ENCODE measurements around the gene RUVBL1.

Gene RUVBL1

DNA sequence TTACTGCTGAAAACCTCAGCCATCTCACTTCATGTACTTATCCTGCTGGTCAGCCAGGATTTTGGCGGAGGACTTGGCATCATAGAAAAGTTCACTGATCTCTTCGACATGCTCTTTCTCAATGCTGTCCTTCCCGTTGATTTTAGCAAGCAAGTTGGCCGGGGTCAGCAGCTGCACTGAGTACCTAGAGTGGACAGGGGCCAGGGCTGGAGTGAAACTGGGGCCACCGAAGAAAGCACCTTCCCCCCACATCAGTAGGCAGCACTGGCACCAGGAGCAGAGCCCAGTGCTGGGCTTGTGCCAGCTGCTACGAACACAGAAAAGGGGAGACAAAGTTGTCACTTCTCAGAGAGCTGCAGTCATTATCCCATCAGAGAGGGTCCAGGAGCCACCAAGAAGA is 42.4 kb downstream of the RUVBL1 start:
- no peak for TF ChIP-seq SNAI2 (CRISPR knock-in tag; IDR thresholded peaks at IDR 0.05)
- TF ChIP-seq TOX (CRISPR knock-in tag; IDR thresholded peaks at IDR 0.05; ENCODE audit: borderline replicate concordance): no peak
- no peak for TF ChIP-seq ARNTL (CRISPR knock-in tag; IDR thresholded peaks at IDR 0.05; ENCODE audit: borderline replicate concordance, low read depth)
- TF ChIP-seq, protein P1, sequence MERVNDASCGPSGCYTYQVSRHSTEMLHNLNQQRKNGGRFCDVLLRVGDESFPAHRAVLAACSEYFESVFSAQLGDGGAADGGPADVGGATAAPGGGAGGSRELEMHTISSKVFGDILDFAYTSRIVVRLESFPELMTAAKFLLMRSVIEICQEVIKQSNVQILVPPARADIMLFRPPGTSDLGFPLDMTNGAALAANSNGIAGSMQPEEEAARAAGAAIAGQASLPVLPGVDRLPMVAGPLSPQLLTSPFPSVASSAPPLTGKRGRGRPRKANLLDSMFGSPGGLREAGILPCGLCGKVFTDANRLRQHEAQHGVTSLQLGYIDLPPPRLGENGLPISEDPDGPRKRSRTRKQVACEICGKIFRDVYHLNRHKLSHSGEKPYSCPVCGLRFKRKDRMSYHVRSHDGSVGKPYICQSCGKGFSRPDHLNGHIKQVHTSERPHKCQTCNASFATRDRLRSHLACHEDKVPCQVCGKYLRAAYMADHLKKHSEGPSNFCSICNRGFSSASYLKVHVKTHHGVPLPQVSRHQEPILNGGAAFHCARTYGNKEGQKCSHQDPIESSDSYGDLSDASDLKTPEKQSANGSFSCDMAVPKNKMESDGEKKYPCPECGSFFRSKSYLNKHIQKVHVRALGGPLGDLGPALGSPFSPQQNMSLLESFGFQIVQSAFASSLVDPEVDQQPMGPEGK (CRISPR knock-in tag; IDR thresholded peaks at IDR 0.05; ENCODE audit: borderline replicate concordance): no peak
- TF ChIP-seq ISL1 (CRISPR knock-in tag; IDR thresholded peaks at IDR 0.05): no peak
- no peak for TF ChIP-seq PPARA (CRISPR knock-in tag; IDR thresholded peaks at IDR 0.05; ENCODE audit: borderline replicate concordance)
- TF ChIP-seq ZNF565 (CRISPR knock-in tag; conservative IDR thresholded peaks at IDR 0.05; ENCODE audit: low read depth): no peak
- TF ChIP-seq ZNF70 (CRISPR knock-in tag; IDR thresholded peaks at IDR 0.05): no peak
- TF ChIP-seq, protein P2, sequence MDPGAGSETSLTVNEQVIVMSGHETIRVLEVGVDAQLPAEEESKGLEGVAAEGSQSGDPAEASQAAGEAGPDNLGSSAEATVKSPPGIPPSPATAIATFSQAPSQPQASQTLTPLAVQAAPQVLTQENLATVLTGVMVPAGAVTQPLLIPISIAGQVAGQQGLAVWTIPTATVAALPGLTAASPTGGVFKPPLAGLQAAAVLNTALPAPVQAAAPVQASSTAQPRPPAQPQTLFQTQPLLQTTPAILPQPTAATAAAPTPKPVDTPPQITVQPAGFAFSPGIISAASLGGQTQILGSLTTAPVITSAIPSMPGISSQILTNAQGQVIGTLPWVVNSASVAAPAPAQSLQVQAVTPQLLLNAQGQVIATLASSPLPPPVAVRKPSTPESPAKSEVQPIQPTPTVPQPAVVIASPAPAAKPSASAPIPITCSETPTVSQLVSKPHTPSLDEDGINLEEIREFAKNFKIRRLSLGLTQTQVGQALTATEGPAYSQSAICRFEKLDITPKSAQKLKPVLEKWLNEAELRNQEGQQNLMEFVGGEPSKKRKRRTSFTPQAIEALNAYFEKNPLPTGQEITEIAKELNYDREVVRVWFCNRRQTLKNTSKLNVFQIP (CRISPR knock-in tag; IDR thresholded peaks at IDR 0.05; ENCODE audit: borderline replicate concordance, low read depth): no peak
- no peak for TF ChIP-seq ESRRG (CRISPR knock-in tag; IDR thresholded peaks at IDR 0.05)
- no peak for TF ChIP-seq GLIS3 (CRISPR knock-in tag; IDR thresholded peaks at IDR 0.05)
- TF ChIP-seq CSDC2 (CRISPR knock-in tag; IDR thresholded peaks at IDR 0.05): no peak
- no peak for TF ChIP-seq BACH2 (CRISPR knock-in tag; IDR thresholded peaks at IDR 0.05; ENCODE audit: borderline replicate concordance)
- no peak for TF ChIP-seq ZNF8 (CRISPR knock-in tag; IDR thresholded peaks at IDR 0.05)
- TF ChIP-seq TCF4 (CRISPR knock-in tag; IDR thresholded peaks at IDR 0.05; ENCODE audit: borderline replicate concordance): no peak
- ATAC-seq: no peak

- ATAC-seq: peak; percentile 74
- TF ChIP-seq ESRRG (CRISPR knock-in tag; IDR thresholded peaks at IDR 0.05) (no peak), ZNF565 (CRISPR knock-in tag; conservative IDR thresholded peaks at IDR 0.05; ENCODE audit: low read depth) (no peak), PPARA (CRISPR knock-in tag; IDR thresholded peaks at IDR 0.05; ENCODE audit: borderline replicate concordance) (no peak), TCF4 (CRISPR knock-in tag; IDR thresholded peaks at IDR 0.05; ENCODE audit: borderline replicate concordance) (no peak), ZFP30 (CRISPR knock-in tag; IDR thresholded peaks at IDR 0.05) (no peak), ZC3H10 (CRISPR knock-in tag; IDR thresholded peaks at IDR 0.05) (no peak), RARB (CRISPR knock-in tag; IDR thresholded peaks at IDR 0.05) (no peak), CREB5 (CRISPR knock-in tag; IDR thresholded peaks at IDR 0.05; ENCODE audit: low read depth) (no peak), CSDC2 (CRISPR knock-in tag; IDR thresholded peaks at IDR 0.05) (no peak), BACH2 (CRISPR knock-in tag; IDR thresholded peaks at IDR 0.05; ENCODE audit: borderline replicate concordance) (no peak), GLIS3 (CRISPR knock-in tag; IDR thresholded peaks at IDR 0.05) (no peak), TOX (CRISPR knock-in tag; IDR thresholded peaks at IDR 0.05; ENCODE audit: borderline replicate concordance) (no peak), ZFP3 (CRISPR knock-in tag; IDR thresholded peaks at IDR 0.05) (no peak), OSR1 (CRISPR knock-in tag; IDR thresholded peaks at IDR 0.05) (no peak)
- TF ChIP-seq, protein P2 (CRISPR knock-in tag; IDR thresholded peaks at IDR 0.05; ENCODE audit: borderline replicate concordance, low read depth): no peak
Observed at GRCh38 chr3:128080323-128081080, 43.1 kb downstream of the RUVBL1 start.

GRCh38 chr3:128079823-128080222 is 43.8 kb downstream of the RUVBL1 start:
- ATAC-seq: no peak; the same call in 2 of the 3 replicates
- TF ChIP-seq SNAI2 (CRISPR knock-in tag; IDR thresholded peaks at IDR 0.05): no peak
- TF ChIP-seq CSDC2 (CRISPR knock-in tag; IDR thresholded peaks at IDR 0.05): no peak
- no peak for TF ChIP-seq TCF4 (CRISPR knock-in tag; IDR thresholded peaks at IDR 0.05; ENCODE audit: borderline replicate concordance)
- TF ChIP-seq ZC3H10 (CRISPR knock-in tag; IDR thresholded peaks at IDR 0.05): no peak
- TF ChIP-seq, protein P1 (CRISPR knock-in tag; IDR thresholded peaks at IDR 0.05; ENCODE audit: borderline replicate concordance): no peak
- TF ChIP-seq ZNF8 (CRISPR knock-in tag; IDR thresholded peaks at IDR 0.05): no peak
- no peak for TF ChIP-seq TOX (CRISPR knock-in tag; IDR thresholded peaks at IDR 0.05; ENCODE audit: borderline replicate concordance)
- no peak for TF ChIP-seq ISL1 (CRISPR knock-in tag; IDR thresholded peaks at IDR 0.05)
- TF ChIP-seq, protein P3, sequence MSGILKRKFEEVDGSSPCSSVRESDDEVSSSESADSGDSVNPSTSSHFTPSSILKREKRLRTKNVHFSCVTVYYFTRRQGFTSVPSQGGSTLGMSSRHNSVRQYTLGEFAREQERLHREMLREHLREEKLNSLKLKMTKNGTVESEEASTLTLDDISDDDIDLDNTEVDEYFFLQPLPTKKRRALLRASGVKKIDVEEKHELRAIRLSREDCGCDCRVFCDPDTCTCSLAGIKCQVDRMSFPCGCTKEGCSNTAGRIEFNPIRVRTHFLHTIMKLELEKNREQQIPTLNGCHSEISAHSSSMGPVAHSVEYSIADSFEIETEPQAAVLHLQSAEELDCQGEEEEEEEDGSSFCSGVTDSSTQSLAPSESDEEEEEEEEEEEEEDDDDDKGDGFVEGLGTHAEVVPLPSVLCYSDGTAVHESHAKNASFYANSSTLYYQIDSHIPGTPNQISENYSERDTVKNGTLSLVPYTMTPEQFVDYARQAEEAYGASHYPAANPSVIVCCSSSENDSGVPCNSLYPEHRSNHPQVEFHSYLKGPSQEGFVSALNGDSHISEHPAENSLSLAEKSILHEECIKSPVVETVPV (CRISPR knock-in tag; IDR thresholded peaks at IDR 0.05): no peak
- TF ChIP-seq BACH2 (CRISPR knock-in tag; IDR thresholded peaks at IDR 0.05; ENCODE audit: borderline replicate concordance): no peak
- TF ChIP-seq GLIS3 (CRISPR knock-in tag; IDR thresholded peaks at IDR 0.05): no peak
- no peak for TF ChIP-seq CREB5 (CRISPR knock-in tag; IDR thresholded peaks at IDR 0.05; ENCODE audit: low read depth)
- no peak for TF ChIP-seq OSR1 (CRISPR knock-in tag; IDR thresholded peaks at IDR 0.05)

Measured in SK-N-SH treated with all-trans-retinoic acid at 6 μM for 48 hours (cell line).